ENCODE data around the gene PGM2L1. TPM values are rescaled to one million over a fixed set of nuclear protein-coding genes. Genes with fewer than 3 reads are reported as not detected.

Gene PGM2L1
- total RNA-seq, 1 donor from 2014 or later: 15.9 TPM

- Histone ChIP-seq H3K4me3 (no peak overlapping the region), H2AFZ (replicated peaks) (no peak overlapping the region), H3K4me1 (no peaks in the 10 kb centered on the region), H3K4me2 (no peak overlapping the region), H4K20me1 (ENCODE audit: low read depth) (no peaks in the 10 kb centered on the region), H3K79me2 (ENCODE audit: low read depth) (no peaks in the 10 kb centered on the region), H3K9me3 (ENCODE audit: low read depth) (no peaks in the 10 kb centered on the region), H3K27ac (no peak overlapping the region), H3K9ac (no peak overlapping the region), H3K36me3 (peaks cover 12% of the 10 kb centered on the region), H3K27me3 (no peaks in the 10 kb centered on the region), H3F3A (ENCODE audit: low read depth) (no peaks in the 10 kb centered on the region)
- Mint-ChIP-seq H3K27ac (no peak overlapping the region), H3K4me3 (no peak overlapping the region), H3K36me3 (peaks cover 18% of the 10 kb centered on the region), H3K9me3 (no peaks in the 10 kb centered on the region), H3K27me3 (ENCODE audit: insufficient read depth, low read depth) (no peaks in the 10 kb centered on the region), H3K4me1 (no peaks in the 10 kb centered on the region)
- no peak for DNase-seq (ENCODE audit: low spot score)
- TF ChIP-seq, protein P1, sequence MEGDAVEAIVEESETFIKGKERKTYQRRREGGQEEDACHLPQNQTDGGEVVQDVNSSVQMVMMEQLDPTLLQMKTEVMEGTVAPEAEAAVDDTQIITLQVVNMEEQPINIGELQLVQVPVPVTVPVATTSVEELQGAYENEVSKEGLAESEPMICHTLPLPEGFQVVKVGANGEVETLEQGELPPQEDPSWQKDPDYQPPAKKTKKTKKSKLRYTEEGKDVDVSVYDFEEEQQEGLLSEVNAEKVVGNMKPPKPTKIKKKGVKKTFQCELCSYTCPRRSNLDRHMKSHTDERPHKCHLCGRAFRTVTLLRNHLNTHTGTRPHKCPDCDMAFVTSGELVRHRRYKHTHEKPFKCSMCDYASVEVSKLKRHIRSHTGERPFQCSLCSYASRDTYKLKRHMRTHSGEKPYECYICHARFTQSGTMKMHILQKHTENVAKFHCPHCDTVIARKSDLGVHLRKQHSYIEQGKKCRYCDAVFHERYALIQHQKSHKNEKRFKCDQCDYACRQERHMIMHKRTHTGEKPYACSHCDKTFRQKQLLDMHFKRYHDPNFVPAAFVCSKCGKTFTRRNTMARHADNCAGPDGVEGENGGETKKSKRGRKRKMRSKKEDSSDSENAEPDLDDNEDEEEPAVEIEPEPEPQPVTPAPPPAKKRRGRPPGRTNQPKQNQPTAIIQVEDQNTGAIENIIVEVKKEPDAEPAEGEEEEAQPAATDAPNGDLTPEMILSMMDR (IDR thresholded peaks at IDR 0.05): no peak
- TF ChIP-seq EZH2phosphoT487 (IDR thresholded peaks at IDR 0.05): no peak
- TF ChIP-seq EZH2 (IDR thresholded peaks at IDR 0.05): no peak
Observed at GRCh38 chr11:74339619-74340018, 58.6 kb downstream of the PGM2L1 start.

DNA sequence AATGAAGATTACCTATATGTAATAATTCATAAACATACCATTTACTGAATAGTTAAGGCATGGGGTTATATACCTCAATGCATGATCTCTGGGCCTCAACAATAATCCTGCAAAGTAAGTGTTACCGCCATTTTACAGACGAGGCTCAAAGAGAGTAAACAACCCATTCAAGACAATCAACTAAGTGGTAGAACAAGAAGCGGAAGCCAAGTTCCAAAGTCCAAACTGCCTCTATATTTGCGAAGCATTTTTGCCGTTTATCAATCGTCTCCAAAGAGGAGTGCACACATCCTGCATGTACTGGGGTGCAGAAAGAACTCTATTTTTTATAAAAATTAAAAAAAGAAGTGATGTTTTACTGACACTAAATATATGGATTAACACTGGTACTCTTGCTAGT is 59.3 kb downstream of the PGM2L1 start:
- peaks cover 12% of the 10 kb centered on the region for H3K36me3 ChIP-seq
- no peak overlapping the region for H3K27ac ChIP-seq
- no peaks in the 10 kb centered on the region for H3K4me1 ChIP-seq
- no peaks in the 10 kb centered on the region for H3K9me3 ChIP-seq (ENCODE audit: low read depth)
- H3K9me3 Mint-ChIP-seq: no peaks in the 10 kb centered on the region
- no peak for TF ChIP-seq EZH2 (IDR thresholded peaks at IDR 0.05)
- TF ChIP-seq, protein P1 (IDR thresholded peaks at IDR 0.05): no peak
- no peak for TF ChIP-seq EZH2phosphoT487 (IDR thresholded peaks at IDR 0.05)
- no peak overlapping the region for H3K4me2 ChIP-seq
- H3K9ac ChIP-seq: no peak overlapping the region
- no peaks in the 10 kb centered on the region for H3K79me2 ChIP-seq (ENCODE audit: low read depth)
- H3K4me3 ChIP-seq: no peak overlapping the region
- H3K36me3 Mint-ChIP-seq: peaks cover 18% of the 10 kb centered on the region
- H3K27me3 Mint-ChIP-seq (ENCODE audit: insufficient read depth, low read depth): no peaks in the 10 kb centered on the region
- H3K27me3 ChIP-seq: no peaks in the 10 kb centered on the region
- H4K20me1 ChIP-seq (ENCODE audit: low read depth): no peaks in the 10 kb centered on the region
- H3K4me3 Mint-ChIP-seq: no peak overlapping the region
- no peak overlapping the region for H2AFZ ChIP-seq (replicated peaks)
- H3K27ac Mint-ChIP-seq: no peak overlapping the region
- no peak for DNase-seq (ENCODE audit: low spot score)
- H3K4me1 Mint-ChIP-seq: no peaks in the 10 kb centered on the region
- no peaks in the 10 kb centered on the region for H3F3A ChIP-seq (ENCODE audit: low read depth)

DNA sequence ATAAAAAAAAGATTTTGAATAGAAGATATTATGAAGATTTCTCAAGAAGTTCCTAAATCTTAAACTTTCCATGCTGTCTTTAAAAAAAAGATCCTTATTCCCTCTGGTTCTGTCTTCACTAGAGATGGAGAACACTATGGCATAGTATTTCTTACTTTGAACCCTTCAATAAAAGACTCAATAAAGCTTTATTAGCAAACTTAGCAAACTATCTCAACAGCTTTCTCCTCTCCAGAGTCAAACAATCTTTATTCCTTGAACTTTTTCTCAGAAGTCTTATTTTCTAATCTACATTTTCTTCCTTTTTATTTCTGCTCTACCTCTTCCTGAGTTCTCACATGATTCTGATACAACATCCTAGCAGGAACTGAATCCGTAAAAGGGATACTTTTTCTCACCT is 65.0 kb downstream of the PGM2L1 start:
- Histone ChIP-seq H3K9ac (no peak overlapping the region), H4K20me1 (ENCODE audit: low read depth) (no peaks in the 10 kb centered on the region), H3K27me3 (no peaks in the 10 kb centered on the region), H3K4me1 (no peaks in the 10 kb centered on the region), H3F3A (ENCODE audit: low read depth) (no peaks in the 10 kb centered on the region), H3K9me3 (ENCODE audit: low read depth) (no peaks in the 10 kb centered on the region), H2AFZ (replicated peaks) (no peak overlapping the region), H3K27ac (no peak overlapping the region), H3K4me3 (no peak overlapping the region), H3K4me2 (no peak overlapping the region), H3K36me3 (no peaks in the 10 kb centered on the region), H3K79me2 (ENCODE audit: low read depth) (no peaks in the 10 kb centered on the region)
- TF ChIP-seq, protein P1 (IDR thresholded peaks at IDR 0.05): no peak
- TF ChIP-seq EZH2phosphoT487 (IDR thresholded peaks at IDR 0.05): no peak
- no peak for TF ChIP-seq EZH2 (IDR thresholded peaks at IDR 0.05)
- Mint-ChIP-seq H3K36me3 (peaks cover 4% of the 10 kb centered on the region), H3K4me1 (no peaks in the 10 kb centered on the region), H3K27me3 (ENCODE audit: insufficient read depth, low read depth) (no peaks in the 10 kb centered on the region), H3K9me3 (peaks cover under 1% of the 10 kb centered on the region), H3K27ac (no peak overlapping the region), H3K4me3 (no peak overlapping the region)
- DNase-seq (ENCODE audit: low spot score): no peak

Measured in neural progenitor cell (in vitro differentiated cells).